ENCODE measurements around the gene KRTAP4-1. TPM values are rescaled to one million over a fixed set of nuclear protein-coding genes. Genes with fewer than 3 reads are reported as not detected.
"Not testable (repeated sequence)": the region's sequence is repeated elsewhere in the genome, so short reads cannot be mapped to it uniquely, and the experiment has no call there.

The KRTAP4-1 gene
- polyA plus RNA-seq, 2 donors = not detected

DNA sequence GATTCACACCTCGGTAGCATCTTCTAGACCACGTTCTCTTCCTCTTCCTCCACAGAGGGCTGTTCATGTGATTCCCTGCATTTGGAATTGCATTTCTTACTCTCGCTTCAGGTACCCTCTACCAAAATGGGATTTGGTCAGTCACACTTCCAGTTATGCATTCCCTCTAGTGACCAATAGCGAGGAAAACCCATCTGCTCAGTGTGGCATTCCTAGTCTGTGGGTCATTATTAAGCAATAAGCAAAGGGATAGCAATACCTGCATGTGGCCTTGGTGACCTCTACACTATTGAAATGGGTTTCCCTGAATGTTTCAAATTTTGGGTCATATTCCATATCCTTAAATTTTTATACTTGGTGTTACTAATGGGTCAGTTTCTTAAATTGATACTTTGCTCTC, 34.7 kb downstream of the KRTAP4-1 start:
- H3K4me1 ChIP-seq (ENCODE audit: control insufficient read depth in 2 of 2, insufficient read depth in 2 of 2, low read length in 1 of 2) = no peaks in the 10 kb centered on the region
- H3K4me3 ChIP-seq (ENCODE audit: low read depth in 1 of 2, low read length in 2 of 2) = no peak overlapping the region
- peaks cover 0 to 3% of the 10 kb centered on the region in 2 donors for H3K27me3 ChIP-seq (ENCODE audit: control insufficient read depth in 1 of 2, insufficient read depth in 2 of 2, low read length in 2 of 2)
- 82 to 88% methylated on average over 4 of the region's 4 CpGs for WGBS, 2 donors
- H3K9me3 ChIP-seq (ENCODE audit: control insufficient read depth in 2 of 2, insufficient read depth in 1 of 2, low read depth in 1 of 2, low read length in 1 of 2) = no peaks in the 10 kb centered on the region
- H3K27ac ChIP-seq (ENCODE audit: low read depth in 2 of 2, low read length in 1 of 2) = no peak overlapping the region
- no peaks in the 10 kb centered on the region for H3K36me3 ChIP-seq (ENCODE audit: control insufficient read depth in 2 of 2, insufficient read depth in 2 of 2, low read length in 1 of 2)

DNA sequence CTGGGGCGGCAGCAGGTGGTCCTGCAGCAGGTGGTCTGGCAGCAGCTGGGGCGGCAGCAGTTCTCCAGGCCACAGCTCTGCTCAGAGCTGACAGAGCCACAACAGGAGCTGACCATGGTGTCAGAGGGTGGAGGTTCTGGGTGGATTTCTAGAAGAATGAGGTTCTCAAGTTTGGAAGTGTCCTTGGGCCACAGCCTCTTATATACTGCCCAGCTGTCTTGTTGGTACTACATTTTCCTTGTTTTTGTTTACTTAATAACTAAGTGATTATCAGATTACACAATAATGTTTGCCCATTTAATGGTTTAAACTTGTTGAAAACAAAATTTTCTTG, 35.1 kb downstream of the KRTAP4-1 start, which contains the start of gene KRTAP4-5:
TSS of gene KRTAP4-5 (minus strand) at position 174 of the 334 bp plus-strand sequence. CDS start at position 116, 58 bp downstream.
- Histone ChIP-seq H3K4me1 (ENCODE audit: control insufficient read depth in 2 of 2, insufficient read depth in 2 of 2, low read length in 1 of 2) (no peaks in the 10 kb centered on the region), H3K4me3 (ENCODE audit: low read depth in 1 of 2, low read length in 2 of 2) (no peak within 1 kb of the TSS), H3K27ac (ENCODE audit: low read depth in 2 of 2, low read length in 1 of 2) (no peak within 1 kb of the TSS), H3K36me3 (ENCODE audit: control insufficient read depth in 2 of 2, insufficient read depth in 2 of 2, low read length in 1 of 2) (no peaks in the 10 kb centered on the region), H3K9me3 (ENCODE audit: control insufficient read depth in 2 of 2, insufficient read depth in 1 of 2, low read depth in 1 of 2, low read length in 1 of 2) (no peaks in the 10 kb centered on the region), H3K27me3 (ENCODE audit: control insufficient read depth in 1 of 2, insufficient read depth in 2 of 2, low read length in 2 of 2) (peaks cover 0 to 3% of the 10 kb centered on the region in 2 donors)
- 52 to 64% methylated on average over 2 of the region's 2 CpGs for WGBS, 2 donors

DNA sequence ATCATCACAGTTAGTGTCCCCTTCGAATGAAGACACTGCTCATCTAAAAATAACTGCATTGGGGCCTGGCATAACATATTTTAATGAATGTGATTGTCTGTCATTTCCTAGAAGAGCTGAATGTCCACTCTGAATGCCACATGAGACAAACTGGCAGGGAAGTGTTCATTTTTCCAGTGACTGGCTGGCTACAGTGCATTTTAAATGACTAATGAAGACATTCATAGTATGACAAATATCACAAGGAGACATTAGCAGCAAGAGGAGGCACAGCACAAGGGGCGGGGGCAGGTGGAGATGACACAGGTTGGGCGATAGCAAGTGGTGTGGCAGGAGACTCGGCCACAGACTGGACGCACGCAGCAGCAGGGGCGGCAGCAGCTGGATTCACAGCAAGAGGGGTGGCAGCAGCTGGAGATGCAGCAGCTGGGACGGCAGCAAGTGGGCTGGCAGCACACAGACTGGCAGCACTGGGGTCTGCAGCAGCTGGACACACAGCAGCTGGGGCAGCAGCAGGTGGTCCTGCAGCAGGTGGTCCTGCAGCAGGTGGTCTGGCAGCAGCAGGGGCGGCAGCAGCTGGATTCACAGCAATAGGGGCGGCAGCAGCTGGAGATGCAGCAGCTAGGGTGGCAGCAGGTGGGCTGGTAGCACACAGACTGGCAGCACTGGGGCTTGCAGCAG, 35.6 kb downstream of the KRTAP4-1 start:
- WGBS, 2 donors = 77 to 87% methylated on average over 10 of the region's 10 CpGs
- H3K4me1 ChIP-seq (ENCODE audit: control insufficient read depth in 2 of 2, insufficient read depth in 2 of 2, low read length in 1 of 2); H3K36me3 ChIP-seq (ENCODE audit: control insufficient read depth in 2 of 2, insufficient read depth in 2 of 2, low read length in 1 of 2); H3K9me3 ChIP-seq (ENCODE audit: control insufficient read depth in 2 of 2, insufficient read depth in 1 of 2, low read depth in 1 of 2, low read length in 1 of 2); H3K4me3 ChIP-seq (ENCODE audit: low read depth in 1 of 2, low read length in 2 of 2); H3K27ac ChIP-seq (ENCODE audit: low read depth in 2 of 2, low read length in 1 of 2); H3K27me3 ChIP-seq (ENCODE audit: control insufficient read depth in 1 of 2, insufficient read depth in 2 of 2, low read length in 2 of 2): not testable (repeated sequence)

DNA sequence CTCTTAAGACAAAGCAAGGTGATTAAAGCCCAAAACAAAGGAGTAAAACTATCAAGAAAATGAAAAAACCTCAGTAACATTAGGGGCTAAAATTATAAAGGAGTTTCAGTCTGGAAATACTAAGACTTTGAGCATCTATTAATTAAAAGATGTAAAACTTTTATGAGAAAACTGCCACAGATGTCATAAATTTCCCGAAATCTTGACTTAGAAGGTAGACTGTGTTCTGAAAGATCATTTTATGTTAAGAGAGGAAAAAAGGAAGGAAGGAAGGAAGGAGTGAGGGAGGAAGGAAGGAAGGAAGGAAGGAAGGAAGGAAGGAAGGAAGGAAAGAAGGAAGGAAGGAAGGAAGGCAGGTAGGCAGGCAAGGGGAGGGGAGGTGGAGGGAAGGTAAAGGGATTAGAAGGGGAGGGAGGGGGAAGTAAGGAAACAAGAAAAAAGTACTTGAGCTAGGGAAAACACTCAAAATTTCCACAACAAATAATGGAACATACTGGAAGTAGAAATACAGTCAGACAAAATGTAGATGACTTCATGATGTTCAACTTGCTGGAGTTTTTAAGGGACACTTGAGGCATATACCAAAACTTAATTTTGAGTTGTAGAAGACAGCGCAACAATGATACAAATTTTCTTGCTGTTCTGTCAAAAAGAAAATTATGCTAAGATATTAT, 37.0 kb downstream of the KRTAP4-1 start:
- Histone ChIP-seq H3K4me3 (ENCODE audit: low read depth in 1 of 2, low read length in 2 of 2) (no peak overlapping the region), H3K9me3 (ENCODE audit: control insufficient read depth in 2 of 2, insufficient read depth in 1 of 2, low read depth in 1 of 2, low read length in 1 of 2) (peaks cover 0 to 2% of the 10 kb centered on the region in 2 donors), H3K27ac (ENCODE audit: low read depth in 2 of 2, low read length in 1 of 2) (no peak overlapping the region), H3K4me1 (ENCODE audit: control insufficient read depth in 2 of 2, insufficient read depth in 2 of 2, low read length in 1 of 2) (no peaks in the 10 kb centered on the region), H3K36me3 (ENCODE audit: control insufficient read depth in 2 of 2, insufficient read depth in 2 of 2, low read length in 1 of 2) (no peaks in the 10 kb centered on the region), H3K27me3 (ENCODE audit: control insufficient read depth in 1 of 2, insufficient read depth in 2 of 2, low read length in 2 of 2) (no peaks in the 10 kb centered on the region)
- WGBS, 2 donors = 91 to 97% methylated on average over 2 of the region's 2 CpGs

DNA sequence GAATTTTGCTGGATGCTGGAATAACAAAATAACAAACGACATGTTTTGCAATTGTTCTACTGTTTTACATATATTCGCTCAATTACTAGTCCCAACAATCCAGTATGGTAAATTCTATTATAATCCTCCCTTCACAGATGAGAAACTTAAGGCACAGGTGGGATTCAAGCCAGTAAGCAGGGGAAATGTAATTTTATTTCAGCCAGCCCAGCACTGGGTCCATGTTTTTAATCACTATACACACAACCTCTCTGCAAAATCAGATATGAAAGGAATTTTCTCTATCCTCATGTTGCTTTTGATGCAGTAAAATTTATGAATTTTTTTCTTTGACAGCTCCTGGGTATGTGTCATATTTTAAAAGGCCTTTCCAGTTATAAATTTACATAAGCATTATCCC, 39.5 kb downstream of the KRTAP4-1 start:
- no peak overlapping the region for H3K27ac ChIP-seq (ENCODE audit: low read depth in 2 of 2, low read length in 1 of 2)
- no peaks in the 10 kb centered on the region for H3K4me1 ChIP-seq (ENCODE audit: control insufficient read depth in 2 of 2, insufficient read depth in 2 of 2, low read length in 1 of 2)
- H3K27me3 ChIP-seq (ENCODE audit: control insufficient read depth in 1 of 2, insufficient read depth in 2 of 2, low read length in 2 of 2) = no peaks in the 10 kb centered on the region
- no peak overlapping the region for H3K4me3 ChIP-seq (ENCODE audit: low read depth in 1 of 2, low read length in 2 of 2)
- 91 to 92% methylated on average over 2 of the region's 2 CpGs for WGBS, 2 donors
- no peaks in the 10 kb centered on the region for H3K36me3 ChIP-seq (ENCODE audit: control insufficient read depth in 2 of 2, insufficient read depth in 2 of 2, low read length in 1 of 2)
- peaks cover under 1 to 2% of the 10 kb centered on the region in 2 donors for H3K9me3 ChIP-seq (ENCODE audit: control insufficient read depth in 2 of 2, insufficient read depth in 1 of 2, low read depth in 1 of 2, low read length in 1 of 2)

DNA sequence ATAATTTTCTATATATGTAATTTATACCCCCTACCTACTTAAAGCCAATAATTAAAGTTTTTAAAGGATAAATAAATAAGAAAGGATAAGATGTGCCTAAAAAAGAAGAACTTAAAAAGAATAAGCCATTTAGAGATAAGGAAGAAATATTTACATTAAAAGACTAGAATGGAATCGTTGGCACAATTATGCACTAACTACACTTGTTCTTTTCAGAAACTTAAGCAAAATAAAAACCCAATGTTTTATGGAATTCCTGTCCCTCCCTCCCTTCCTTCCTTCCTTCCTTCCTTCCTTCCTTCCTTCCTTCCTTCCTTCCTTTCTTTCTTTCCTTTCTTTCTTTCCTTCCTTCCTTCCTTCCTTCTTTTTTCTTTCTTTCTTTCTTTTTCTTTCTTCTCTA, 39.9 kb downstream of the KRTAP4-1 start:
- 77 to 86% methylated on average over 1 of the region's 1 CpG for WGBS, 2 donors
- Histone ChIP-seq H3K4me1 (ENCODE audit: control insufficient read depth in 2 of 2, insufficient read depth in 2 of 2, low read length in 1 of 2) (no peaks in the 10 kb centered on the region), H3K36me3 (ENCODE audit: control insufficient read depth in 2 of 2, insufficient read depth in 2 of 2, low read length in 1 of 2) (no peaks in the 10 kb centered on the region), H3K27ac (ENCODE audit: low read depth in 2 of 2, low read length in 1 of 2) (no peak overlapping the region), H3K4me3 (ENCODE audit: low read depth in 1 of 2, low read length in 2 of 2) (no peak overlapping the region), H3K9me3 (ENCODE audit: control insufficient read depth in 2 of 2, insufficient read depth in 1 of 2, low read depth in 1 of 2, low read length in 1 of 2) (peaks cover 5 to 6% of the 10 kb centered on the region in 2 donors), H3K27me3 (ENCODE audit: control insufficient read depth in 1 of 2, insufficient read depth in 2 of 2, low read length in 2 of 2) (no peaks in the 10 kb centered on the region)

DNA sequence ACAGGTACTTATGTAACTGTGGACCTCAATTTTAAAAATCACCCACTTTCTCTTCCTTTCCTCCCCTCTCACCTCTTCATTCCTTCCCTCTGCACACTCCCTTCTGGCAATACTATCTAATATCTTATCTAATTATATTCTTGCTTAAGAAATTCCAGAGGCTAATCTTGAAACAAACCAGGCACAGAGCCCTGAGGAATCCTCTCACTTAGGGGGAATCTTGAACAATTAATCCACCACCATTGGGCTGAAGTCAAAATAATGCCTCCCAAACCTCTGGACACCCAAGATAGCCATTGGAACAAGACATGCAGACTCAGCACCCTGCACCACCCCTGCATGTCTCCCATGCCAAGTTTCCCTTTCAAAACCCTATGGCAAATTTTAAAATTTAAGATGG, 43.4 kb downstream of the KRTAP4-1 start:
- Histone ChIP-seq H3K27ac (ENCODE audit: low read depth in 2 of 2, low read length in 1 of 2) (no peak overlapping the region), H3K27me3 (ENCODE audit: control insufficient read depth in 1 of 2, insufficient read depth in 2 of 2, low read length in 2 of 2) (no peaks in the 10 kb centered on the region), H3K36me3 (ENCODE audit: control insufficient read depth in 2 of 2, insufficient read depth in 2 of 2, low read length in 1 of 2) (no peaks in the 10 kb centered on the region), H3K4me1 (ENCODE audit: control insufficient read depth in 2 of 2, insufficient read depth in 2 of 2, low read length in 1 of 2) (no peaks in the 10 kb centered on the region), H3K9me3 (ENCODE audit: control insufficient read depth in 2 of 2, insufficient read depth in 1 of 2, low read depth in 1 of 2, low read length in 1 of 2) (peaks cover 6 to 8% of the 10 kb centered on the region in 2 donors), H3K4me3 (ENCODE audit: low read depth in 1 of 2, low read length in 2 of 2) (no peak overlapping the region)

DNA sequence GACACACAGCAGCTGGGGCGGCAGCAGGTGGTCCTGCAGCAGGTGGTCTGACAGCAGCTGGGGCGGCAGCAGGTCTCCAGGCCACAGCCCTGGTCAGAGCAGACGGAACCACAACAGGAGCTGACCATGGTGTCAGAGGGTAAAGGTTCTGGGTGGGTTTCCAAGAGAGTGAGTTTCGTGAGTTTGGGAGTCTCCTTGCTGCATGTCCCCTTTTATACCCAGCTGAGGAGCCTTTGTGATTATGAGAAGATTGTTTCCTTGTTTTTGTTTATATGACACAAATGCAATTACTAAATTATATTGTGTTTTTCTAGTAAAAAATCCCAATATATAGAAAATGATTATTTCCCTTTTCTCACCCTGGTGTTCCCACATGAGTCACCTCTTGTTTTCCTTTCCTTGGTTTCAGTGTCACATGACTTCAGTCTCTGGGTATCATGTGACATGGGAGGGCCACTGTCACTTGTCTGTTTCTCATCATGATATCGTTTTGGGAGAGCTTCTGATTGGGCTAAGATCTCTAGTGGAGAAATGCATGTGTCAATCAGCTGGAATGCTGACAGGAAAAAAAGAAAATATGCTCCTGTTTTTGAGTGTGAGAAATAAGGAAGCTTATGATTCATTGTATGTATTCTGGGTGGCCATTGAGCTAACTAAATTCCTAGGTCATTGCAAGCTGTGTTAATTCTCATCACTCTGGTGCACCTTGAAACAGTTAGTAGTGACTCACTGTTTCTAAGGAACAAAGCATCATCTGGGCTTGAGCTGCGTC, 44.2 kb downstream of the KRTAP4-1 start, which contains the start of gene KRTAP4-6:
TSS of gene KRTAP4-6 (minus strand) at position 185 of the 772 bp plus-strand sequence. CDS start at position 128, 57 bp downstream.
- Histone ChIP-seq H3K4me1 (ENCODE audit: control insufficient read depth in 2 of 2, insufficient read depth in 2 of 2, low read length in 1 of 2) (no peaks in the 10 kb centered on the region), H3K9me3 (ENCODE audit: control insufficient read depth in 2 of 2, insufficient read depth in 1 of 2, low read depth in 1 of 2, low read length in 1 of 2) (peaks cover 6 to 8% of the 10 kb centered on the region in 2 donors), H3K4me3 (ENCODE audit: low read depth in 1 of 2, low read length in 2 of 2) (no peak within 1 kb of the TSS), H3K36me3 (ENCODE audit: control insufficient read depth in 2 of 2, insufficient read depth in 2 of 2, low read length in 1 of 2) (no peaks in the 10 kb centered on the region), H3K27me3 (ENCODE audit: control insufficient read depth in 1 of 2, insufficient read depth in 2 of 2, low read length in 2 of 2) (no peaks in the 10 kb centered on the region), H3K27ac (ENCODE audit: low read depth in 2 of 2, low read length in 1 of 2) (no peak within 1 kb of the TSS)
- WGBS, 2 donors = 82 to 83% methylated on average over 6 of the region's 6 CpGs

DNA sequence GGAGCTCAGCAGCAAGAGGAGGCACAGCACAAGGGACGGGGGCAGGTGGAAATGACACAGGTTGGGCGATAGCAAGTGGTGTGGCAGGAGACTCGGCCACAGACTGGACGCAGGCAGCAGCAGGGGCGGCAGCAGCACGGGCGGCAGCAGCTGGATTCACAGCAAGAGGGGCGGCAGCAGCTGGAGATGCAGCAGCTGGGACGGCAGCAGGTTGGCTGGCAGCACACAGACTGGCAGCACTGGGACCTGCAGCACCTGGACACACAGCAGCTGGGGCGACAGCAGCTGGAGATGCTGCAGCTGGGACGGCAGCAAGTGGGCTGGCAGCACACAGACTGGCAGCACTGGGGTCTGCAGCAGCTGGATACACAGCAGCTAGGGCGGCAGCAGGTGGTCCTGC, 44.8 kb downstream of the KRTAP4-1 start:
- H3K27ac ChIP-seq (ENCODE audit: low read depth in 2 of 2, low read length in 1 of 2); H3K4me1 ChIP-seq (ENCODE audit: control insufficient read depth in 2 of 2, insufficient read depth in 2 of 2, low read length in 1 of 2); H3K4me3 ChIP-seq (ENCODE audit: low read depth in 1 of 2, low read length in 2 of 2); H3K9me3 ChIP-seq (ENCODE audit: control insufficient read depth in 2 of 2, insufficient read depth in 1 of 2, low read depth in 1 of 2, low read length in 1 of 2); H3K36me3 ChIP-seq (ENCODE audit: control insufficient read depth in 2 of 2, insufficient read depth in 2 of 2, low read length in 1 of 2); H3K27me3 ChIP-seq (ENCODE audit: control insufficient read depth in 1 of 2, insufficient read depth in 2 of 2, low read length in 2 of 2): not testable (repeated sequence)
- 84 to 90% methylated on average over 12 of the region's 12 CpGs for WGBS, 2 donors

Measured in esophagus (tissue), 2 donors.